Type B pancreatic cell (in vitro differentiated cells): ENCODE results near the gene ANXA2. TPM values are rescaled to one million over a fixed set of nuclear protein-coding genes. Genes with fewer than 3 reads are reported as not detected.

Source experiments
- DNase-seq: peaks from one replicate; pipeline ENCODE4 v3.0.0; 2021; ENCODE audit warnings: mixed read lengths; ENCODE audit not compliant: unreplicated experiment; ENCODE audit errors: extremely low spot score
- H3K27ac Mint-ChIP-seq: 2 replicates; pipeline ENCODE4 v1.8.0; 2021; ENCODE audit warnings: mild to moderate bottlenecking, mixed read lengths
- H3K27me3 Mint-ChIP-seq: 2 replicates; pipeline ENCODE4 v1.8.0; 2021; ENCODE audit warnings: mixed read lengths
- H3K36me3 Mint-ChIP-seq: 2 replicates; pipeline ENCODE4 v1.8.0; 2021; ENCODE audit warnings: mixed read lengths
- H3K4me1 Mint-ChIP-seq: one replicate; pipeline ENCODE4 v1.8.0; 2021; ENCODE audit warnings: mixed read lengths; ENCODE audit not compliant: unreplicated experiment
- H3K4me3 Mint-ChIP-seq: 2 replicates; pipeline ENCODE4 v1.8.0; 2021; ENCODE audit warnings: mild to moderate bottlenecking, mixed read lengths
- H3K9me3 Mint-ChIP-seq: 2 replicates; pipeline ENCODE4 v1.8.0; 2021; ENCODE audit warnings: mixed read lengths
- total RNA-seq: library from RNA; stranded (reverse); gene quantifications from 2 replicates; pipeline ENCODE4 v1.2.1, GENCODE V29; 2021; ENCODE audit warnings: low replicate concordance
- TF ChIP-seq, protein P1 (sequence below): fragments of 200-600 bp; sonication (generic); conservative IDR thresholded peaks from 2 replicates; pipeline ENCODE4 v1.5.0; 2021; ENCODE audit warnings: antibody characterized with exemption, mild to moderate bottlenecking

ANXA2 gene
- total RNA-seq, 1 donor from 2014 or later: 493 TPM

DNA sequence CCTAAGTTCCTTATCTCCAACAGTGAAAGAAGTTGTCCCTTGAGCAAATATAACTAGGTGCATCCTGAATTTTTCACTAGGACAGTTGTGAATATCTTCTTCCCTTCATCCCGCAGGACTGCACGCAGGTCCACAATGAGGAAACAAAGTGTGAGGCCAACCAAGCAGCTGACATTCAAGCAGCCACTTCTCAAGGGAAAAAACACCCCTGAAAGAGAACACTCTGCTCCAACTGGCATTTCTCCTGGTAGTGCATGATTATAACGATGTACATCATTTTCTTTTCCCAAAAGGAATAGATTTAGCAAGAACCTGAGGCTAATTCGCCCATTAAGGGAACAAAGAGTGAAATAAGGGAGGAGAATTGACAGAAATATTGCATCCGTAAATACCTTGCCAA lies 74.5 kb downstream of the ANXA2 start:
- peaks cover 46% of the 10 kb centered on the region for H3K27me3 Mint-ChIP-seq

DNA sequence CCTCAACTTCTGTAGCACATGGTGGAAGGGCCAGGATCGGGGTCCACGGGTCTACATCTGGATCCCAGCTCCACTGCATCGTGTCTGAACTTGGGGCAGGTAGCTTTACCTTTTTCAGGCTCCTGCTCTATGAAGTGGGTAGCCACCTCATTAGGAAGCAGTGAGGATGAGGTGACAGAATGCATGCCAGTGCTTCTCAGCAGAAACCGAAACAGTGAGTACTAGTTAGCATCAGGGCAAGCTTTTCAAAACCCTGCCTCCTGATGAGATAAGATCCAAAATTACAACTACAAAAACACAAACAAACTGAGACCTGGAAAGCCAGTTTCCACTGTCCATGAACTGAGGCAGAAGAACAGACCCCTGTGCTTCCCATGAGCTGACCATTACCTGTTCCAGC lies 77.4 kb downstream of the ANXA2 start:
- no peaks in the 10 kb centered on the region for H3K4me1 Mint-ChIP-seq
- H3K27ac Mint-ChIP-seq: no peak overlapping the region
- no peaks in the 10 kb centered on the region for H3K9me3 Mint-ChIP-seq
- TF ChIP-seq, protein P1, sequence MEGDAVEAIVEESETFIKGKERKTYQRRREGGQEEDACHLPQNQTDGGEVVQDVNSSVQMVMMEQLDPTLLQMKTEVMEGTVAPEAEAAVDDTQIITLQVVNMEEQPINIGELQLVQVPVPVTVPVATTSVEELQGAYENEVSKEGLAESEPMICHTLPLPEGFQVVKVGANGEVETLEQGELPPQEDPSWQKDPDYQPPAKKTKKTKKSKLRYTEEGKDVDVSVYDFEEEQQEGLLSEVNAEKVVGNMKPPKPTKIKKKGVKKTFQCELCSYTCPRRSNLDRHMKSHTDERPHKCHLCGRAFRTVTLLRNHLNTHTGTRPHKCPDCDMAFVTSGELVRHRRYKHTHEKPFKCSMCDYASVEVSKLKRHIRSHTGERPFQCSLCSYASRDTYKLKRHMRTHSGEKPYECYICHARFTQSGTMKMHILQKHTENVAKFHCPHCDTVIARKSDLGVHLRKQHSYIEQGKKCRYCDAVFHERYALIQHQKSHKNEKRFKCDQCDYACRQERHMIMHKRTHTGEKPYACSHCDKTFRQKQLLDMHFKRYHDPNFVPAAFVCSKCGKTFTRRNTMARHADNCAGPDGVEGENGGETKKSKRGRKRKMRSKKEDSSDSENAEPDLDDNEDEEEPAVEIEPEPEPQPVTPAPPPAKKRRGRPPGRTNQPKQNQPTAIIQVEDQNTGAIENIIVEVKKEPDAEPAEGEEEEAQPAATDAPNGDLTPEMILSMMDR: no peak
- H3K36me3 Mint-ChIP-seq: no peaks in the 10 kb centered on the region
- no peak overlapping the region for H3K4me3 Mint-ChIP-seq
- DNase-seq: no peak
- peaks cover 27% of the 10 kb centered on the region for H3K27me3 Mint-ChIP-seq

More for the DNA sequence above, 74.5 kb downstream of the ANXA2 start:
- TF ChIP-seq, protein P1: no peak
- Mint-ChIP-seq H3K4me3 (no peak overlapping the region), H3K9me3 (no peaks in the 10 kb centered on the region), H3K27ac (no peak overlapping the region), H3K36me3 (no peaks in the 10 kb centered on the region), H3K4me1 (no peaks in the 10 kb centered on the region)
- no peak for DNase-seq

DNA sequence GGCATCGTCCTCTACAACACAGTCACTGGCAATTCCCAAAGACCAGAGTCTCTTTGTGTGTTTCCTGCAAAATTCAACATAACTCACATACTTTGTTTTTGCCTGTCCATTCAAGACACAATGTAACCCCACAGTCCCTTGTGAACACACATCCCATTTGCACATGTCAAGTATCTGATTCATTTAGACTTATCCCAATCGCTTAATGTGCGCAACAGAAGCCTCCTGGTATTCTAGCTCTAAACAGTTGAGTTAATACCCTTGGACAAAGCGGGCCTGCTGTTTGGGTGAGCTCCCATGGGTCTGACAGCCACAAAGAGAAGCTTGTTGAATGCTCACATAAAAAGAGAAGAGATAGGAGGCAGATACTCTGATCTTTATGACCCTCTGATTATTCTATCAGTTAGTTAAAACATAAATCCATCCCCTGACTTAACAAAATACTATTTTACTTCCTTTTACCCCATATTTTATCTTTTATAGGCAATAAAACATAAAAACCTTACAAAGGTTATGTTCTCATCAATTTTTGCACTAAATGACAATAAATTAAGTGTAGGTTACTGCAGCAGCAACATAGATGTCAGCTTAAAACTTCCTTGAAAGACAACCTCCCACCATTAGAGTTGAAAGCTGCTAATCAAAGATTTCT lies 79.4 kb downstream of the ANXA2 start:
- peaks cover 10% of the 10 kb centered on the region for H3K27me3 Mint-ChIP-seq
- H3K9me3 Mint-ChIP-seq: no peaks in the 10 kb centered on the region
- no peak for DNase-seq
- H3K36me3 Mint-ChIP-seq: no peaks in the 10 kb centered on the region
- peak overlapping the region; percentile 89 for H3K27ac Mint-ChIP-seq
- H3K4me1 Mint-ChIP-seq: peaks cover 4% of the 10 kb centered on the region
- TF ChIP-seq, protein P1: no peak
- no peak overlapping the region for H3K4me3 Mint-ChIP-seq

DNA sequence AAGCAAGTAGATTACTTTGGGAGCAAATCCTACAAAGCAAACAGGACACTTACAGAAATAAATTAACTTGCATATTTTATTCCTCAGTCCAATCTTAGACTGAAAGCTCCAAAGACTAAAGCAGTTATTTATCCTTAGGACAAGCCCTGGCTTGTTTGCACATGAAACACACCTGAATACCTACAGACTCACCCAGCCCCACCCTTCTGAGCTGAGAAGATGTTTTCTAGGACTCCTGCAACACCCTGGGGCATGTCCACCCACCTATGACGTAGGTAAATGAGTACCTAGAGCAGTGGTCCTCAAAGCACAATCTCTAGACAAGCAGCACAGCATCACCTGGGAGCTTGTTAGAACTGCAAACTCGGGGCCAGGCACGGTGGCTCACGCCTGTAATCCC lies 80.8 kb downstream of the ANXA2 start:
- no peaks in the 10 kb centered on the region for H3K36me3 Mint-ChIP-seq
- no peak overlapping the region for H3K4me3 Mint-ChIP-seq
- peak overlapping the region; percentile 89 for H3K27ac Mint-ChIP-seq
- peaks cover 5% of the 10 kb centered on the region for H3K9me3 Mint-ChIP-seq
- DNase-seq: no peak
- H3K27me3 Mint-ChIP-seq: peaks cover 9% of the 10 kb centered on the region
- peaks cover 4% of the 10 kb centered on the region for H3K4me1 Mint-ChIP-seq
- TF ChIP-seq, protein P1: no peak

DNA sequence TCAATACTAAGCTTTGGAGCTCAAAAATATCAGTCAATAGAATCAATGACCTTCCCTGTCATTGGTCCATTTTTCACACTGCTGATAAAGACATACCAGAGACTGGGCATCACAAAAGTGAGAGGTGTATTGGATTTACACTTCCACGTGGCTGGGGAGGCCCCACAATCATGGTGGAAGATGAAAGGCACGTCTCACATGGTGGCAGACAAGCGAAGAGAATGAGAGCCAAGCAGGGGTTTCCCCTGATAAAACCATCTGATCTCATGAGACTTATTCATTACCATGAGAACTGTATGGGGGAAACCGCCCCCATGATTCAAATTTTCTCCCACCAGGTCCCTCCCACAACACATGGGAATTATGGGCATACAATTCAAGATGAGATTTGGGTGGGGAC lies 81.9 kb downstream of the ANXA2 start:
- Mint-ChIP-seq H3K27ac (peak overlapping the region; percentile 78), H3K36me3 (no peaks in the 10 kb centered on the region), H3K4me1 (peaks cover 4% of the 10 kb centered on the region), H3K27me3 (peaks cover 9% of the 10 kb centered on the region), H3K4me3 (peak overlapping the region; percentile 62), H3K9me3 (peaks cover 5% of the 10 kb centered on the region)
- DNase-seq: no peak
- TF ChIP-seq, protein P1: no peak
